NCI-H2029 treated with DMSO at 0.1 percent for 48 hours (cell line): Measurements from ENCODE around the gene TTC32.

ENCODE experiments used
- DNase-seq: peaks from one replicate; lab custom pipeline; 2025; lab: John Stamatoyannopoulos, UW

TTC32 gene

GRCh38 chr2:19850056-19851050 is 51.4 kb downstream of the TTC32 start:
- DNase-seq, result no peak

- DNase-seq, result no peak
These were observed 52.8 kb downstream of the TTC32 start for GRCh38 chr2:19848952-19849351.

GRCh38 chr2:19848029-19848750 is 53.6 kb downstream of the TTC32 start:
- DNase-seq, result no peak

- DNase-seq, result no peak
These were observed 54.3 kb downstream of the TTC32 start for GRCh38 chr2:19847486-19847885.
